NT2/D1 (cell line): Measurements from ENCODE around the gene ABCF2.

Experiments used
- SUZ12 ChIP-seq: IDR thresholded peaks from 2 replicates; pipeline ENCODE4 v1.6.1; 2011; ENCODE audit not compliant: insufficient read length, insufficient read depth; ENCODE audit errors: extremely low read depth
- YY1 ChIP-seq: IDR thresholded peaks from 2 replicates; pipeline ENCODE4 v1.6.1; 2011; ENCODE audit not compliant: insufficient read length, insufficient read depth
- ZNF274 ChIP-seq: IDR thresholded peaks from 2 replicates; pipeline ENCODE4 v1.6.1; 2011; ENCODE audit warnings: mild to moderate bottlenecking, low read depth, low read length

DNA sequence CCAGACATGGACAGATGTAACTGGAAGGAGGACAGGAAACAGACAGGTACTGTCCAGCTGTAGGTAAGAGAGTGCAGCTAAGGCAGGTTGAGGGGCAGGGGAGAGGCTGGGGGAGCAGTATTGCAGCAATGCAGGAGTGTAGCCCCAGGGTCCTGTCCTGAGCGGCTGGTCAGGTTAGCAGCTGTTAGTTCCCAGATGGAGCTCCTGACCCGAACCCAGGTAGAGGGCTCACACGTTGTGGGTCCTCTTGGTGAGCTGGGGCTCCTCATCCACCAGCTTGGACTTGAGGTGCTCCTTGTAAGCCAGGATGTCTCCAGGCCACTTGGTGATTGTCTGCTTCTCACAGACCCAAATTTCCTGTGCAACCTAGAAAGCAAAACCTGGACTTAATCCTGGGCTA lies 13.2 kb downstream of the ABCF2 start:
- TF ChIP-seq YY1 (no peak), ZNF274 (no peak), SUZ12 (no peak)
